AG04450 (cell line): Measurements from ENCODE around the gene ZIC4. TPM values are rescaled to one million over a fixed set of nuclear protein-coding genes. Genes with fewer than 3 reads are reported as not detected.

Experiments
- CTCF ChIA-PET: fragments of 300-600, 350-600 bp; formaldehyde crosslinking; extraction: SDS; loops from one replicate; lab custom pipeline; 2022; ENCODE audit warnings: antibody characterized with exemption, inconsistent platforms; lab: Charles Lee
- POLR2A ChIA-PET: fragments of 350-600 bp; formaldehyde crosslinking; extraction: SDS; loops from one replicate; lab custom pipeline; 2021; ENCODE audit warnings: antibody characterized with exemption, inconsistent platforms; lab: Yijun Ruan, JAX
- DNase-seq: peaks from one replicate; pipeline ENCODE4 v3.0.0-alpha.2; 2011; ENCODE audit warnings: low read depth, low spot score
- H3K27ac ChIP-seq: one replicate; pipeline ENCODE4 v1.5.1; 2012; ENCODE audit warnings: low read depth, low read length, control low read depth
- H3K27me3 ChIP-seq: one replicate; pipeline ENCODE4 v1.6.0; 2012; ENCODE audit warnings: low read length; ENCODE audit not compliant: control insufficient read depth, insufficient read depth
- H3K4me3 ChIP-seq: 2 replicates; pipeline ENCODE4 v1.5.1; 2011; ENCODE audit warnings: mild to moderate bottlenecking, low read depth, low read length, control low read depth
- H3K9me3 ChIP-seq: 2 replicates; pipeline ENCODE4 v1.5.1; 2012; ENCODE audit warnings: low read length; ENCODE audit not compliant: control insufficient read depth, insufficient read depth
- polyA plus RNA-seq: library from polyadenylated mRNA; depleted of rRNA; stranded (reverse); fragments of >200 nt; gene quantifications from 2 replicates; pipeline ENCODE4 v1.2.3, GENCODE V29; 2011
- TF ChIP-seq, protein P1 (sequence below): IDR thresholded peaks from 2 replicates; pipeline ENCODE4 v1.5.1; 2011; ENCODE audit warnings: low read depth, low read length, control low read depth, inconsistent platforms

The ZIC4 gene
- polyA plus RNA-seq, 1 experiment: not detected

- Histone ChIP-seq H3K9me3 (peaks cover 14% of the 10 kb centered on the region; the same call in 1 of the 2 replicates), H3K27ac (no peak overlapping the region), H3K27me3 (peaks cover 89% of the 10 kb centered on the region), H3K4me3 (no peak overlapping the region)
- CTCF ChIA-PET: interaction anchor here (0.8 kb wide), 1 partner anchor 534 kb away, joined by 3 read pairs; no protein-coding TSS in a partner anchor
- no peak for DNase-seq
- TF ChIP-seq, protein P1, sequence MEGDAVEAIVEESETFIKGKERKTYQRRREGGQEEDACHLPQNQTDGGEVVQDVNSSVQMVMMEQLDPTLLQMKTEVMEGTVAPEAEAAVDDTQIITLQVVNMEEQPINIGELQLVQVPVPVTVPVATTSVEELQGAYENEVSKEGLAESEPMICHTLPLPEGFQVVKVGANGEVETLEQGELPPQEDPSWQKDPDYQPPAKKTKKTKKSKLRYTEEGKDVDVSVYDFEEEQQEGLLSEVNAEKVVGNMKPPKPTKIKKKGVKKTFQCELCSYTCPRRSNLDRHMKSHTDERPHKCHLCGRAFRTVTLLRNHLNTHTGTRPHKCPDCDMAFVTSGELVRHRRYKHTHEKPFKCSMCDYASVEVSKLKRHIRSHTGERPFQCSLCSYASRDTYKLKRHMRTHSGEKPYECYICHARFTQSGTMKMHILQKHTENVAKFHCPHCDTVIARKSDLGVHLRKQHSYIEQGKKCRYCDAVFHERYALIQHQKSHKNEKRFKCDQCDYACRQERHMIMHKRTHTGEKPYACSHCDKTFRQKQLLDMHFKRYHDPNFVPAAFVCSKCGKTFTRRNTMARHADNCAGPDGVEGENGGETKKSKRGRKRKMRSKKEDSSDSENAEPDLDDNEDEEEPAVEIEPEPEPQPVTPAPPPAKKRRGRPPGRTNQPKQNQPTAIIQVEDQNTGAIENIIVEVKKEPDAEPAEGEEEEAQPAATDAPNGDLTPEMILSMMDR: no peak
- POLR2A ChIA-PET: no interaction called here
These were observed 5.5 kb upstream of the ZIC4 start for GRCh38 chr3:147411815-147412241.

DNA sequence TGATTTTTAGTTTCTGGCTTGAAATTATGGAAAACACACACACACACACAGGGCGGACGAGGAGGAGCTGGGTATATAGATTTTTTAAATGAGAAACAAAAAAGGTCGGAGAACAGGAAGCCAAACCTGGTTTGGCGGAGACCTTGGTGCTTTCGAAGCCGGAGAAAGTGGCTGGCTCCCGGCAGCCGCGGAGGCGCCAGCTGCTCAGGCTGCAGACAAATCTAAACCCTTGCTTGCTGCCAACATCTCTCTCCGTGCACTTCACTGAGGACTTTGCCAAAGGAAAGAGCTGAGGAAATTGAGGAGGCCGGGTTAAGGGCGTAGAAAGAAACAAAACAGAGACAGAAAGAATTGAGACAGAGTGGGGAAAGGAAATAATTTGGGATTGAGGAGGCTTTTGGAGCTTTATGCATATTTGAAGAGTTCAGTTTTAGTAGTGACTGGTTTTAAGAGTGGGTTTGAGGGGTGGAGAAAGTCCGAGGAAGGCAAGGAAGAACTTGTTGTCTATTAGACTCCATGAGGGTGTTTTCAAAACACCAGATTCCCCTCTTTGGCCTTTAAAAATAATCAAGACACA, 5.0 kb upstream of the ZIC4 start:
- Histone ChIP-seq H3K4me3 (peak overlapping the region; percentile 43), H3K27ac (no peak overlapping the region), H3K27me3 (peaks cover 93% of the 10 kb centered on the region), H3K9me3 (peaks cover 14% of the 10 kb centered on the region; the same call in 1 of the 2 replicates)
- TF ChIP-seq, protein P1: no peak
- ChIA-PET CTCF (interaction anchor here (0.8 kb wide), 1 partner anchor 535 kb away, joined by 3 read pairs; no protein-coding TSS in a partner anchor), POLR2A (no interaction called here)
- DNase-seq: no peak

- no peak for DNase-seq
- peaks cover 14% of the 10 kb centered on the region; the same call in 1 of the 2 replicates for H3K9me3 ChIP-seq
- CTCF ChIA-PET: no interaction called here
- POLR2A ChIA-PET: no interaction called here
- H3K27ac ChIP-seq: no peak overlapping the region
- peak overlapping the region; percentile 43 for H3K4me3 ChIP-seq
- TF ChIP-seq, protein P1: no peak
- H3K27me3 ChIP-seq: peaks cover 93% of the 10 kb centered on the region
These were observed 4.3 kb upstream of the ZIC4 start for GRCh38 chr3:147410526-147411237.

DNA sequence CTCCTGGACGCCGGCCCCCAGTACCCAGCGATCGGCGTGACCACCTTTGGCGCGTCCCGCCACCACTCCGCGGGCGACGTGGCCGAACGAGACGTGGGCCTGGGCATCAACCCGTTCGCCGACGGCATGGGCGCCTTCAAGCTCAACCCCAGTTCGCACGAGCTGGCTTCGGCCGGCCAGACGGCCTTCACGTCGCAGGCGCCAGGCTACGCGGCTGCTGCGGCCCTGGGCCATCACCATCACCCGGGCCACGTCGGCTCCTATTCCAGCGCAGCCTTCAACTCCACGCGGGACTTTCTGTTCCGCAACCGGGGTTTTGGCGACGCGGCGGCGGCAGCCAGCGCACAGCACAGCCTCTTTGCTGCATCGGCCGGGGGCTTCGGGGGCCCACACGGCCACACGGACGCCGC, 3.8 kb upstream of the ZIC4 start:
- H3K27ac ChIP-seq: no peak overlapping the region
- H3K27me3 ChIP-seq: peaks cover 96% of the 10 kb centered on the region
- ChIA-PET CTCF (no interaction called here), POLR2A (no interaction called here)
- no peak overlapping the region for H3K4me3 ChIP-seq
- no peak for DNase-seq
- H3K9me3 ChIP-seq: peaks cover 18% of the 10 kb centered on the region; the same call in 1 of the 2 replicates
- TF ChIP-seq, protein P1: no peak
